D721Med (cell line): ENCODE results near the gene UBAC1.

Experiments
- DNase-seq: peaks from one replicate; pipeline ENCODE4 v3.0.0; 2011; ENCODE audit warnings: low spot score; ENCODE audit not compliant: insufficient read length
- FAIRE-seq: peaks from 2 replicates; lab custom pipeline; 2011; peaks lifted over from hg19 to GRCh38; lab: Jason Lieb, UNC
- CTCF ChIP-seq: IDR thresholded peaks from 2 replicates; pipeline ENCODE4 v1.5.1; 2012; ENCODE audit warnings: mild to moderate bottlenecking, control low read depth; ENCODE audit not compliant: insufficient read depth; ENCODE audit errors: missing control alignments

UBAC1 gene

GRCh38 chr9:135989157-135989556 lies 28.0 kb upstream of the UBAC1 start:
- no peak for FAIRE-seq
- DNase-seq: no peak
- no peak for TF ChIP-seq CTCF

GRCh38 chr9:135988493-135988892 lies 27.3 kb upstream of the UBAC1 start:
- DNase-seq: no peak
- TF ChIP-seq CTCF: no peak
- FAIRE-seq: no peak

DNA sequence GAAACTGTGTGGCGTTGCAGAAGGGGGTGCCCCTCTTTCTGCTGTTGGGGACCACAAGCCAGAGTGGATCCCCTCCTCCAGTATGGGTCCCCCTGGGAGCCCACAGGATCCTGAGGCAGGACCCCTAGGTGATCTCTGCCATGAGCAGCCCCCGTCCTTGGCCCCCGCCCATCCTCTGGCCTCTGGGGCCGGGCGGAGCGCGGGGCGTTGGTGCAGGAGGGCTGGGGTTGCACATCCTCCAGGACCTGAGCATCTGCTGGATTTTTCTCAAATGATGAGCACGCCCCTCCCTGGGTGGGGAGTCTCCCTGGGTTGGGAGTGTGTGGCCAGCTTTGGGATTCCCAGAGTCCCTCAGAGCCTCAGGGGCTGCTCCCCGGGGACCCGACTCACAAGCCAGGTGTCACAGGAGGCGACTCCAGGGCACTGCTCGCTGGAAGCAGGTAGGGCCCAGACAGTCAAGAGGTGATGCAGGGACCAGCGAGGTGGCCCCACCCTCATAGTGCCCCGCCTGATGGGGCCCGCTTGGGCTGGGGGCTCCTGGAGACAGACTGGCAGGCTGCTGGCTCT lies 26.7 kb upstream of the UBAC1 start:
- no peak for TF ChIP-seq CTCF
- FAIRE-seq (no peak), DNase-seq (no peak)

DNA sequence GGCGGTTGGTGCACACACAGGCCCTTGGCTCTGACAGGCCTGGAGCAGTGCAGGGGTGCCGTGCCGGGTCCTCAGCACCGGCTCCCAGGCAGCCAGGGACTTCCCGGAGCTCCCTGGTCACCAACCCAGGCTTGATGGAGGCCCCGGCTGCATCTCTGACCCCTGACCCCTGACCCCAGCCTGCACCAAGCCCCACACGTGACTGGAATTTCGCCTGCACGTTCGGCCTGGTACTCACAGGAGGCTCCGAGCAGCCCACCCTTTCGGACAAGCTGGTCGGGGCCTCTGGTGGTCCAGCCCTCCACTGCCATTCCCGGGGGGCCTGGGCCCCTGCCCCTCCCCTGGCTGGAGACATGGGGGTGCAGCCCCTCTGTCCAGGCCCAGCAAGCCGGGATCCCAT lies 25.4 kb upstream of the UBAC1 start:
- DNase-seq (no peak), FAIRE-seq (no peak)
- no peak for TF ChIP-seq CTCF

DNA sequence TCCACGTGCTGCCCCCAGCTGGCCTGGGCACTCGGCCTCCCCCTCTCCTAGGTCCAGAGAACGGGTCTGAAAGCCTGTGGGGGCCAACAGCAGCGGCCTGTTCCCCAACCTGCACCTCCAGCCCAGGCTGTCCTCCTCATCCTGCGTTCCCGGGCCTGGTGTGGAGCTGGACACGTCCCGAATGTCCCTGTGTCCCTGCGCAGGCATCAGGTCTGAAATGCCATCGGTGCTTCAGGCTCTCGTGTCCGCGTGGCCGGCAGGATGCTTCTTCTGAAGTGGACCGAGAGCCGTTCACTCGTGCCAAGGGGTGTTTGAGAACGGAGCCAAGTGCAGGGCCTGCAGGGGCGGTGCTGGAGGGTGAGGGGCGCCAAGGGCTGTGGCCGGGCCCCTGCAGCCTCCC lies 24.7 kb upstream of the UBAC1 start:
- no peak for DNase-seq
- FAIRE-seq: no peak
- no peak for TF ChIP-seq CTCF

GRCh38 chr9:135985459-135985774 lies 24.2 kb upstream of the UBAC1 start:
- DNase-seq (no peak), FAIRE-seq (no peak)
- TF ChIP-seq CTCF: no peak

GRCh38 chr9:135984072-135984710 lies 23.0 kb upstream of the UBAC1 start:
- no peak for FAIRE-seq
- no peak for TF ChIP-seq CTCF
- DNase-seq: no peak
